Ishikawa (cell line): ENCODE measurements around the gene ATP11C.

Source experiments
- EP300 ChIP-seq: IDR thresholded peaks from 2 replicates; pipeline ENCODE4 v1.6.1; 2012; ENCODE audit warnings: borderline replicate concordance
- NFIC ChIP-seq: IDR thresholded peaks from 2 replicates; pipeline ENCODE4 v1.6.1; 2012
- TAF1 ChIP-seq: IDR thresholded peaks from 2 replicates; pipeline ENCODE4 v1.6.1; 2012; ENCODE audit warnings: low read depth, mild to moderate bottlenecking

- TF ChIP-seq EP300 (no peak), NFIC (no peak), TAF1 (no peak)
Observed at GRCh38 chrX:139725720-139726119, 207.1 kb downstream of the ATP11C start.
